Measurements from ENCODE around the gene HOXB9. TPM values are rescaled to one million over a fixed set of nuclear protein-coding genes. Genes with fewer than 3 reads are reported as not detected.

The HOXB9 gene
- polyA plus RNA-seq, 3 donors, result not detected

DNA sequence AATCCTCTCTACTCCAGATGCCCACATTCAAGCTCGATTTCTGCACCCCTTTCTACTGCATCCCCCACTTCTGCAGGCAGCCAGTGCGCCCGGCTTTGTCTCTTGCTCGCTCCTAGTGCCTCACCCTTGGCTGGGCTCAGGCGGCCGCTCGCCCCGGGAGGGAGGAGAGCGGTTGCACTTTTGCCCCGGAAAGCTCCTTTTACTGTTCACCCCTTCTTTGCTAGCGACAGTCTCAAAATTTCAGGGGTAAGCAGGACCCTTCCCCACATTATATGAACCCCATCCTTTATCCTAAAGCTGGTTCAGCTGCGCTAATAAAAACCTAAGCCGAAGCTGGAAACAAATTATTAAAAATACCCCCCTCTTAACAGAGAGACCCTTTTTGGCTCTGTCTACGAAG is 33.6 kb downstream of the HOXB9 start:
- Histone ChIP-seq H3K4me2 (replicated peaks; ENCODE audit: extremely low read depth, low read length, poor library complexity, severe bottlenecking) (no peak overlapping the region), H3K9ac (ENCODE audit: insufficient read depth, low read length, poor library complexity, severe bottlenecking) (no peak overlapping the region)
- H3K27ac Mint-ChIP-seq, result peak overlapping the region in 2 of 7 donors; percentile 36 to 64

GRCh38 chr17:48592057-48592514 is 34.1 kb downstream of the HOXB9 start:
- H3K4me3 Mint-ChIP-seq, result peak overlapping the region in 1 of 2 donors; percentile 92
- peaks cover 82 to 100% of the 10 kb centered on the region in 2 donors for H3K27me3 ChIP-seq (ENCODE audit: control insufficient read depth in 2 of 2, insufficient read depth in 2 of 2, low read length in 2 of 2)
- no peak overlapping the region for H3K27ac ChIP-seq (ENCODE audit: low read depth in 1 of 2, low read length in 2 of 2)
- TF ChIP-seq, protein P1, sequence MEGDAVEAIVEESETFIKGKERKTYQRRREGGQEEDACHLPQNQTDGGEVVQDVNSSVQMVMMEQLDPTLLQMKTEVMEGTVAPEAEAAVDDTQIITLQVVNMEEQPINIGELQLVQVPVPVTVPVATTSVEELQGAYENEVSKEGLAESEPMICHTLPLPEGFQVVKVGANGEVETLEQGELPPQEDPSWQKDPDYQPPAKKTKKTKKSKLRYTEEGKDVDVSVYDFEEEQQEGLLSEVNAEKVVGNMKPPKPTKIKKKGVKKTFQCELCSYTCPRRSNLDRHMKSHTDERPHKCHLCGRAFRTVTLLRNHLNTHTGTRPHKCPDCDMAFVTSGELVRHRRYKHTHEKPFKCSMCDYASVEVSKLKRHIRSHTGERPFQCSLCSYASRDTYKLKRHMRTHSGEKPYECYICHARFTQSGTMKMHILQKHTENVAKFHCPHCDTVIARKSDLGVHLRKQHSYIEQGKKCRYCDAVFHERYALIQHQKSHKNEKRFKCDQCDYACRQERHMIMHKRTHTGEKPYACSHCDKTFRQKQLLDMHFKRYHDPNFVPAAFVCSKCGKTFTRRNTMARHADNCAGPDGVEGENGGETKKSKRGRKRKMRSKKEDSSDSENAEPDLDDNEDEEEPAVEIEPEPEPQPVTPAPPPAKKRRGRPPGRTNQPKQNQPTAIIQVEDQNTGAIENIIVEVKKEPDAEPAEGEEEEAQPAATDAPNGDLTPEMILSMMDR (IDR thresholded peaks at IDR 0.05), result no peak
- peaks cover 13 to 37% of the 10 kb centered on the region in 2 donors for H3K36me3 Mint-ChIP-seq
- no peak overlapping the region for H3K4me3 ChIP-seq (replicated peaks in 1 of 3; ENCODE audit: low read depth in 2 of 3, low read length in 3 of 3)
- peaks cover 99 to 100% (median 100%) of the 10 kb centered on the region in 3 donors for H3K27me3 Mint-ChIP-seq (ENCODE audit: low read depth in 3 of 3)
- H4K20me1 ChIP-seq (ENCODE audit: insufficient read depth, low read length), result no peaks in the 10 kb centered on the region
- no peak overlapping the region for H3K9ac ChIP-seq (ENCODE audit: insufficient read depth, low read length, poor library complexity, severe bottlenecking)
- no peak overlapping the region for H2AFZ ChIP-seq (ENCODE audit: insufficient read depth, low read depth, low read length, poor library complexity, severe bottlenecking)
- no peak overlapping the region for H3K27ac Mint-ChIP-seq
- H3K36me3 ChIP-seq (replicated peaks in 1 of 2; ENCODE audit: control insufficient read depth in 1 of 2, insufficient read depth in 2 of 2, low read length in 2 of 2), result no peaks in the 10 kb centered on the region
- no peak overlapping the region for H3K4me2 ChIP-seq (replicated peaks; ENCODE audit: extremely low read depth, low read length, poor library complexity, severe bottlenecking)
- peaks cover 0 to 35% (median 13%) of the 10 kb centered on the region in 7 donors for H3K9me3 Mint-ChIP-seq
- DNase-seq, result no peak
- intact Hi-C loops (cut with micrococcal nuclease), result loop anchor here (5.0 kb wide), 2 partner anchors 100 to 255 kb away; no protein-coding TSS in a partner anchor
- H3K79me2 ChIP-seq (ENCODE audit: insufficient read depth, low read length), result no peaks in the 10 kb centered on the region
- peaks cover 0 to 26% of the 10 kb centered on the region in 2 donors for H3K9me3 ChIP-seq (replicated peaks in 1 of 2; ENCODE audit: control insufficient read depth in 1 of 2, insufficient read depth in 1 of 2, low read length in 2 of 2)
- peaks cover 48% of the 10 kb centered on the region for H3K4me1 Mint-ChIP-seq
- H3K4me1 ChIP-seq (ENCODE audit: control insufficient read depth in 1 of 2, insufficient read depth in 2 of 2, low read length in 2 of 2), result peaks cover 21 to 34% of the 10 kb centered on the region in 2 donors
- 8% methylated on average over 24 of the region's 33 CpGs for WGBS (ENCODE audit: insufficient coverage)

More for the DNA sequence above, 33.6 kb downstream of the HOXB9 start:
- Histone ChIP-seq H3K27me3 (ENCODE audit: control insufficient read depth in 2 of 2, insufficient read depth in 2 of 2, low read length in 2 of 2) (peaks cover 82 to 100% of the 10 kb centered on the region in 2 donors), H3K79me2 (ENCODE audit: insufficient read depth, low read length) (no peaks in the 10 kb centered on the region), H2AFZ (ENCODE audit: insufficient read depth, low read depth, low read length, poor library complexity, severe bottlenecking) (no peak overlapping the region), H3K36me3 (replicated peaks in 1 of 2; ENCODE audit: control insufficient read depth in 1 of 2, insufficient read depth in 2 of 2, low read length in 2 of 2) (no peaks in the 10 kb centered on the region), H3K4me3 (replicated peaks in 1 of 3; ENCODE audit: low read depth in 2 of 3, low read length in 3 of 3) (no peak overlapping the region), H3K9me3 (replicated peaks in 1 of 2; ENCODE audit: control insufficient read depth in 1 of 2, insufficient read depth in 1 of 2, low read length in 2 of 2) (peaks cover 0 to 26% of the 10 kb centered on the region in 2 donors), H4K20me1 (ENCODE audit: insufficient read depth, low read length) (no peaks in the 10 kb centered on the region), H3K27ac (ENCODE audit: low read depth in 1 of 2, low read length in 2 of 2) (no peak overlapping the region), H3K4me1 (ENCODE audit: control insufficient read depth in 1 of 2, insufficient read depth in 2 of 2, low read length in 2 of 2) (peaks cover 21 to 34% of the 10 kb centered on the region in 2 donors)
- peaks cover 99 to 100% (median 100%) of the 10 kb centered on the region in 3 donors for H3K27me3 Mint-ChIP-seq (ENCODE audit: low read depth in 3 of 3)
- no peak for DNase-seq
- peaks cover 0 to 32% (median 13%) of the 10 kb centered on the region in 7 donors for H3K9me3 Mint-ChIP-seq
- H3K4me1 Mint-ChIP-seq, result peaks cover 47% of the 10 kb centered on the region
- TF ChIP-seq, protein P1 (IDR thresholded peaks at IDR 0.05), result no peak
- 1% methylated on average over 8 of the region's 14 CpGs for WGBS (ENCODE audit: insufficient coverage)
- peak overlapping the region in 1 of 2 donors; percentile 92 for H3K4me3 Mint-ChIP-seq
- intact Hi-C loops (cut with micrococcal nuclease), result loop anchor here (5.0 kb wide), 2 partner anchors 100 to 255 kb away; no protein-coding TSS in a partner anchor
- peaks cover 9 to 33% of the 10 kb centered on the region in 2 donors for H3K36me3 Mint-ChIP-seq
